ENCODE measurements around the gene TLN1.

- TF ChIP-seq, protein P1, sequence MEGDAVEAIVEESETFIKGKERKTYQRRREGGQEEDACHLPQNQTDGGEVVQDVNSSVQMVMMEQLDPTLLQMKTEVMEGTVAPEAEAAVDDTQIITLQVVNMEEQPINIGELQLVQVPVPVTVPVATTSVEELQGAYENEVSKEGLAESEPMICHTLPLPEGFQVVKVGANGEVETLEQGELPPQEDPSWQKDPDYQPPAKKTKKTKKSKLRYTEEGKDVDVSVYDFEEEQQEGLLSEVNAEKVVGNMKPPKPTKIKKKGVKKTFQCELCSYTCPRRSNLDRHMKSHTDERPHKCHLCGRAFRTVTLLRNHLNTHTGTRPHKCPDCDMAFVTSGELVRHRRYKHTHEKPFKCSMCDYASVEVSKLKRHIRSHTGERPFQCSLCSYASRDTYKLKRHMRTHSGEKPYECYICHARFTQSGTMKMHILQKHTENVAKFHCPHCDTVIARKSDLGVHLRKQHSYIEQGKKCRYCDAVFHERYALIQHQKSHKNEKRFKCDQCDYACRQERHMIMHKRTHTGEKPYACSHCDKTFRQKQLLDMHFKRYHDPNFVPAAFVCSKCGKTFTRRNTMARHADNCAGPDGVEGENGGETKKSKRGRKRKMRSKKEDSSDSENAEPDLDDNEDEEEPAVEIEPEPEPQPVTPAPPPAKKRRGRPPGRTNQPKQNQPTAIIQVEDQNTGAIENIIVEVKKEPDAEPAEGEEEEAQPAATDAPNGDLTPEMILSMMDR (IDR thresholded peaks at IDR 0.05) = no peak
- TF ChIP-seq ZFX (IDR thresholded peaks at IDR 0.05; ENCODE audit: borderline replicate concordance) = no peak
Measured at GRCh38 chr9:35758475-35759050, 26.6 kb upstream of the TLN1 start.

Data from 22Rv1 (cell line).